Measurements from ENCODE around the gene CIRBP. TPM values are rescaled to one million over a fixed set of nuclear protein-coding genes. Genes with fewer than 3 reads are reported as not detected.

Gene CIRBP
- total and polyA plus RNA-seq, 2 of the 13 experiments (the other 11 are each of a cell fraction or from before 2014, with no cell fraction given) = 133 to 140 TPM

DNA sequence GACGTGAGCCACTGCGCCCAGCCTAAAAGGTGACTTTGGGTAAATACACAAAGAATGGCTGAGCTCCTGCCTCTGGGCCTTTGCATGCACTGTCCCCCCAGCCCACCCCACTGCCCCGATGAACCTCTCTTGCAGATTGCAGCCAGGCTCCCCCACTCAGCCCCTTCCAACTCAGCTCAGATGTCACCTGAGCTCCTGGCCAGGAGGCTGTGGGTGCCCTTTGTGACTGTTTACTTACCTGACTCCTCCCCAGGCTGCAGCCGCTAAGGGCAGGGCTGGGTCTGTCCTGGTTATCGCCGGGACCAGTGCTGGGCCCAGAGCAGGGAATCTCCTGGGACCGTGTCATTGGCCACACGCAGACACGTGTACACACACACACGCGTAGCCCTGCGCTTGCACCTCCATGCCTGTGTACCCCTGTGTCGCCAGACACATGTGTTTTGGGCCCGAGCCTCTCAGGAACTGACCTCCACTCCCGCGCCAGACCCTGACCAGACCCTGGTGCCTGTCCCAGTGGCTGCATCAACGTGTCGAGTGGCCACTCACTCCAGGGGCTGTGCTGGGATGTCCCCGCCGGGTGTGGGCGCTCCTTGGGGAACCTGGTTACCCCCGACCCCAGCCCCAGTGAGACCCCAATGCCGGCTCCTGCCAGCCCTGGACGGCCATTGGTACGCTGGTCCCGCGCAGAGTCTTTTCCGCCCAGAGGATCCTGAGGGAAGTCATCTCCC lies 35.2 kb downstream of the CIRBP start (continued):
- TF ChIP-seq NR2F6 (IDR thresholded peaks at IDR 0.05) (no peak), NR2F6 (CRISPR knock-in tag; IDR thresholded peaks at IDR 0.05) (peak; percentile 28; the same call in 1 of the 2 replicates), KDM2A (CRISPR knock-in tag; IDR thresholded peaks at IDR 0.05; ENCODE audit: borderline replicate concordance, low read depth) (peak; percentile 39; the same call in 1 of the 2 replicates), RXRA (CRISPR knock-in tag; IDR thresholded peaks at IDR 0.05) (peak; percentile 49; the same call in 1 of the 2 replicates), TOPORS (CRISPR knock-in tag; IDR thresholded peaks at IDR 0.05) (no peak), ZNF256 (CRISPR knock-in tag; conservative IDR thresholded peaks at IDR 0.05) (no peak), ZNF431 (CRISPR knock-in tag; IDR thresholded peaks at IDR 0.05; ENCODE audit: borderline replicate concordance, low read depth) (no peak), ESRRA (CRISPR knock-in tag; IDR thresholded peaks at IDR 0.05; ENCODE audit: low read depth) (peak; percentile 34; the same call in 1 of the 2 replicates), ZFP82 (CRISPR knock-in tag; IDR thresholded peaks at IDR 0.05; ENCODE audit: borderline replicate concordance) (no peak), ZFP62 (CRISPR knock-in tag; IDR thresholded peaks at IDR 0.05) (no peak), HNF4G (IDR thresholded peaks at IDR 0.05; ENCODE audit: borderline replicate concordance, low read depth, low read length) (peak; percentile 59; the same call in 1 of the 2 replicates), HNF4G (CRISPR knock-in tag; IDR thresholded peaks at IDR 0.05; ENCODE audit: borderline replicate concordance, low read depth) (no peak), ZNF562 (CRISPR knock-in tag; IDR thresholded peaks at IDR 0.05; ENCODE audit: borderline replicate concordance) (no peak), DPF2 (CRISPR knock-in tag; IDR thresholded peaks at IDR 0.05; ENCODE audit: borderline replicate concordance, low read depth) (no peak), ZNF549 (CRISPR knock-in tag; IDR thresholded peaks at IDR 0.05) (no peak), ZIK1 (CRISPR knock-in tag; IDR thresholded peaks at IDR 0.05; ENCODE audit: borderline replicate concordance, low read depth) (no peak), KLF11 (CRISPR knock-in tag; IDR thresholded peaks at IDR 0.05) (no peak), ZNF615 (CRISPR knock-in tag; IDR thresholded peaks at IDR 0.05; ENCODE audit: borderline replicate concordance) (no peak), ZNF75D (CRISPR knock-in tag; IDR thresholded peaks at IDR 0.05; ENCODE audit: borderline replicate concordance) (no peak), KLF16 (CRISPR knock-in tag; IDR thresholded peaks at IDR 0.05) (no peak), HHEX (CRISPR knock-in tag; IDR thresholded peaks at IDR 0.05) (no peak), POLR2G (IDR thresholded peaks at IDR 0.05; ENCODE audit: low read depth, low read length) (peak; percentile 43; the same call in 1 of the 2 replicates), ZNF264 (CRISPR knock-in tag; IDR thresholded peaks at IDR 0.05) (no peak), PTBP1 (IDR thresholded peaks at IDR 0.05; ENCODE audit: low read depth, low read length, poor library complexity, severe bottlenecking) (no peak), ZNF83 (CRISPR knock-in tag; IDR thresholded peaks at IDR 0.05; ENCODE audit: borderline replicate concordance) (no peak)
- TF ChIP-seq, protein P1, sequence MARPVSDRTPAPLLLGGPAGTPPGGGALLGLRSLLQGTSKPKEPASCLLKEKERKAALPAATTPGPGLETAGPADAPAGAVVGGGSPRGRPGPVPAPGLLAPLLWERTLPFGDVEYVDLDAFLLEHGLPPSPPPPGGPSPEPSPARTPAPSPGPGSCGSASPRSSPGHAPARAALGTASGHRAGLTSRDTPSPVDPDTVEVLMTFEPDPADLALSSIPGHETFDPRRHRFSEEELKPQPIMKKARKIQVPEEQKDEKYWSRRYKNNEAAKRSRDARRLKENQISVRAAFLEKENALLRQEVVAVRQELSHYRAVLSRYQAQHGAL (CRISPR knock-in tag; IDR thresholded peaks at IDR 0.05; ENCODE audit: not compliant biosample characterization) = no peak
- TF ChIP-seq, protein P2, sequence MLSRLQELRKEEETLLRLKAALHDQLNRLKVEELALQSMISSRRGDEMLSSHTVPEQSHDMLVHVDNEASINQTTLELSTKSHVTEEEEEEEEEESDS (CRISPR knock-in tag; IDR thresholded peaks at IDR 0.05; ENCODE audit: borderline replicate concordance) = no peak
- TF ChIP-seq, protein P3, sequence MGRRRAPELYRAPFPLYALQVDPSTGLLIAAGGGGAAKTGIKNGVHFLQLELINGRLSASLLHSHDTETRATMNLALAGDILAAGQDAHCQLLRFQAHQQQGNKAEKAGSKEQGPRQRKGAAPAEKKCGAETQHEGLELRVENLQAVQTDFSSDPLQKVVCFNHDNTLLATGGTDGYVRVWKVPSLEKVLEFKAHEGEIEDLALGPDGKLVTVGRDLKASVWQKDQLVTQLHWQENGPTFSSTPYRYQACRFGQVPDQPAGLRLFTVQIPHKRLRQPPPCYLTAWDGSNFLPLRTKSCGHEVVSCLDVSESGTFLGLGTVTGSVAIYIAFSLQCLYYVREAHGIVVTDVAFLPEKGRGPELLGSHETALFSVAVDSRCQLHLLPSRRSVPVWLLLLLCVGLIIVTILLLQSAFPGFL (CRISPR knock-in tag; IDR thresholded peaks at IDR 0.05) = no peak

Measured in HepG2 (cell line).